ENCODE data around the gene GARIN3. TPM values are rescaled to one million over a fixed set of nuclear protein-coding genes. Genes with fewer than 3 reads are reported as not detected.

GARIN3 gene
- total RNA-seq (2014; rRNA removed; shearing (Covaris generic)) (not detected in 2 replicates), total RNA-seq (2022) (not detected in 2 replicates), Bru-seq, nascent RNA (not detected), BruChase-seq, experiment 1, labeled RNA remaining after a 6-hour chase (not detected), BruChase-seq, experiment 2, labeled RNA remaining after a 2-hour chase (not detected)
- long read RNA-seq, result 0 reads

DNA sequence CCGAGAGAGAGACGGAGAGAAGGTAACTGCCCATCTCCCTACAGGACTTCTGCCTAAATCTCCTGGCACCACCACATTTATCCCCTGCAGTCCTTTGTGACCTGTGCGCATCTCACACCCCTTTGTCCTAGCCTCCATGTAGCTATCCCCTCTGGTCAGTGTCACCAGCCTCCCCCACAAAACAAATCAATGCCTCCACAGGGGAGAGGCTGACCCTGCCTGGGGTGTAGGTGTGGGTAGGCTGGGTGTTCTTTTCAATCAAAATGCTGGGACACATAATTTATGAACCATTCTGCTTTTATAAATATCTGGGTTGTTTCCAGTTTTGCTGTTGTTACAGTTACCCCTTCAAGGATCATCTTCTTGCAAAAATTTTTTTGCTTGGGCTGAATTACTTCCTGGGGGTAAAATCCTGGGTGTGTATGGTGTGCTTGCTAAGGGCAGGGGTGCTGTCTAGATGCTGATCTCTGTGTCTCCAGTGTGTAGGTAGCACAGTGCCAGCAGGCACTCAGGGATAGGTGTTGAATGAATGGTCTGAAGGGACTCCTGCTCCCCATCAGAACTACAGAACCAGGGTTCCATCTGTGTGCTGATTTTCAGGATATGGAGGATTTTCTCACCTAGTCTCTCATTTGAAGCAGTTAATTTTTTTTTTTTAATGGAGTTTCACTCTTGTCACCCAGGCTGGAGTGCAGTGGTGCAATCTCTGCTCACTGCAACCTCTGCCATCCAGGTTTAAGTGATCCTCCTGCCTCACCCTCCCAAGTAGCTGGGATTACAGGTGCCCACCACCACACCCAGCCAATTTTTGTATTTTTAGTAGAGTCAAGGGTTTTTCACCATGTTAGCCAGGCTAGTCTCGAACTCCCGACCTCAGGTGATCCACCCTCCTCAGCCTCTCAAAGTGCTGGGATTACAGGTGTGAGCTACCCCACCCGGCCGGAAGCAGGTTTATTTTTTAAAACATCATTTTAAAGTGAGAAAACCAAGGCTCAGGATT, at the start of gene GARIN3:
GARIN3 (minus strand) TSS at position 51 of the 1,000 bp plus-strand sequence. CDS start 96 bp downstream, outside the sequence.
- Histone ChIP-seq H3K36me3 (ENCODE audit: insufficient read depth, low read length) (no peaks in the 10 kb centered on the region), H2AFZ (ENCODE audit: low read length) (0 out of 2 replicates have a peak within 1 kb of the TSS, but pooled peaks have one; percentile 52), H3K4me1 (ENCODE audit: insufficient read depth, low read length, poor library complexity, severe bottlenecking) (peaks cover 3% of the 10 kb centered on the region), H4K20me1 (ENCODE audit: insufficient read depth, low read length) (no peaks in the 10 kb centered on the region), H3K27ac (ENCODE audit: low read depth, low read length, poor library complexity, severe bottlenecking) (no peak within 1 kb of the TSS), H3K4me3 (ENCODE audit: low read depth, low read length, poor library complexity, severe bottlenecking) (no peak within 1 kb of the TSS), H3K79me2 (ENCODE audit: insufficient read depth, low read depth, low read length) (no peaks in the 10 kb centered on the region), H3K4me2 (ENCODE audit: low read length) (no peak within 1 kb of the TSS), H3K9me3 (ENCODE audit: low read length) (peaks cover 5% of the 10 kb centered on the region; the same call in 1 of the 2 replicates), H3K9me2 (ENCODE audit: insufficient read depth, low read length) (no peaks in the 10 kb centered on the region)
- ChIA-PET CTCF (ENCODE audit: unreplicated experiment) (no interaction called here), POLR2A (interaction anchor here (0.7 to 1.7 kb wide), 2 partner anchors 23 to 202 kb away, joined by 3 to 5 read pairs; partner anchors contain the start of gene MED7)
- BruUV-seq (replicated peaks), result no TSS peak
- no peak for TF ChIP-seq EZH2phosphoT487 (IDR thresholded peaks at IDR 0.05; ENCODE audit: borderline replicate concordance, low read depth, low read length)
- TF ChIP-seq CTCF (conservative IDR thresholded peaks at IDR 0.05; ENCODE audit: low read length), result no peak
- no peak for DNase-seq (ENCODE audit: low spot score)
- intact Hi-C loops (cut with micrococcal nuclease; ENCODE audit: unreplicated experiment), result no loop called here

DNA sequence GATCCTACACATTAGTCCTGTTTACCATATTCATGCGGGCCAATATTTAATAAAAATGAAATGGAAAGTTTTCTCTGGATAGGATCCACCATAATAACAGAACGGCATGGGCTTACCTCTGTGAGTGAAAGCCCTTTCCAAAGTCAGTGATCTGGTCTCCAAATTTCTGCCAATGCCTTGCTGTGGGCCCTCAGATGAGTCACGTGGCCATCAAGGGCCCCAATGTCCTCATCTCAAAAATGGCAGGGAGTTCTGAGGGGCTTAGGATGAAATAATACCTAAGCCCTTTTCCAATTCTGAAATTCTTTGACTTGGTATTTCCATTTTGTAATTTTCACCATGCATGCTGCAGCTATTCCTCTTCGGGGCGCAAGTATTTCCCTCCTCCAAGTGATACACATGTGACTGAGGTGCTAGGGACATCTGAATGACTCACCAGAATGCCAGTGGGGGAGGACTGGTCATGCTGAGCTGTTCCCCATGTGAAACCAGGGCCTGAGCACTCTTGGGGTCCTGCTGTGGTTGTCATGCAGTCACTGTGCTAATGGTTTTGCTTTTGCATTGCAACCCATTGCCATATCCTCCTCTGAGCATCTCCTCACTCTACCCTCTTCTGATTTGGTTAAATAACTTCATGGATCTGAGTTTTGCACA, 49.6 kb upstream of the GARIN3 start:
- CTCF ChIA-PET (ENCODE audit: unreplicated experiment), result no interaction called here
- no peak overlapping the region for H3K4me2 ChIP-seq (ENCODE audit: low read length)
- H3K4me3 ChIP-seq (ENCODE audit: low read depth, low read length, poor library complexity, severe bottlenecking), result no peak overlapping the region
- POLR2A ChIA-PET, result no interaction called here
- no TSS peak for BruUV-seq (replicated peaks)
- H3K4me1 ChIP-seq (ENCODE audit: insufficient read depth, low read length, poor library complexity, severe bottlenecking), result peaks cover 18% of the 10 kb centered on the region
- no peaks in the 10 kb centered on the region for H3K9me2 ChIP-seq (ENCODE audit: insufficient read depth, low read length)
- no peak overlapping the region for H3K27ac ChIP-seq (ENCODE audit: low read depth, low read length, poor library complexity, severe bottlenecking)
- no peaks in the 10 kb centered on the region for H3K9me3 ChIP-seq (ENCODE audit: low read length)
- H4K20me1 ChIP-seq (ENCODE audit: insufficient read depth, low read length), result no peaks in the 10 kb centered on the region
- no peaks in the 10 kb centered on the region for H3K36me3 ChIP-seq (ENCODE audit: insufficient read depth, low read length)
- no peaks in the 10 kb centered on the region for H3K79me2 ChIP-seq (ENCODE audit: insufficient read depth, low read depth, low read length)
- TF ChIP-seq EZH2phosphoT487 (IDR thresholded peaks at IDR 0.05; ENCODE audit: borderline replicate concordance, low read depth, low read length) (no peak), CTCF (conservative IDR thresholded peaks at IDR 0.05; ENCODE audit: low read length) (no peak)
- DNase-seq (ENCODE audit: low spot score), result no peak
- H2AFZ ChIP-seq (ENCODE audit: low read length), result no peak overlapping the region
- intact Hi-C loops (cut with micrococcal nuclease; ENCODE audit: unreplicated experiment), result no loop called here

Data from OCI-LY7 (cell line).